HEK293 (cell line): ENCODE results near the gene JUP.

ENCODE experiments used
- CTCF ChIA-PET: fragments of 350-600 bp; formaldehyde crosslinking; extraction: SDS; loops from one replicate; lab custom pipeline; 2021; ENCODE audit warnings: antibody characterized with exemption; lab: Yijun Ruan, JAX
- POLR2A ChIA-PET: fragments of 300-600 bp; formaldehyde crosslinking; extraction: SDS; loops from one replicate; lab custom pipeline; 2020; ENCODE audit warnings: antibody characterized with exemption, inconsistent platforms; lab: Yijun Ruan, JAX
- H3K27ac ChIP-seq: fragments of 200-500 bp; sonication (Bioruptor generic); 2 replicates; pipeline ENCODE4 v1.5.1; 2014; ENCODE audit warnings: low read depth, low read length, control low read depth, inconsistent platforms; ENCODE audit errors: extremely low read depth
- H3K36me3 ChIP-seq, 2 experiments: fragments of 200-500 bp in 1 of 2; sonication (Bioruptor generic) in 1 of 2; 1 replicate in 1 of 2; 2 replicates in 1 of 2; pipeline ENCODE4 v1.5.1; 2014 to 2017; ENCODE audit warnings: inconsistent platforms in 2 of 2, low read length in 2 of 2; ENCODE audit not compliant: control insufficient read depth in 2 of 2, insufficient read depth in 1 of 2
- H3K4me1 ChIP-seq: fragments of 200-500 bp; sonication (Bioruptor generic); 2 replicates; pipeline ENCODE4 v1.5.1; 2014; ENCODE audit warnings: mild to moderate bottlenecking, low read length, inconsistent platforms; ENCODE audit not compliant: control insufficient read depth, insufficient read depth
- H3K4me3 ChIP-seq: 2 replicates; pipeline ENCODE4 v1.5.1; 2011; ENCODE audit warnings: low read depth, mild to moderate bottlenecking, control low read depth, low read length, moderate library complexity
- H3K9me3 ChIP-seq: fragments of 200-500 bp; sonication (Bioruptor generic); 2 replicates; pipeline ENCODE4 v1.5.1; 2014; ENCODE audit warnings: low read depth, low read length, inconsistent platforms; ENCODE audit not compliant: control insufficient read depth, insufficient read depth
- GFI1B ChIP-seq: fragments of 450-650 bp; formaldehyde crosslinking; IDR thresholded peaks from 2 replicates; pipeline ENCODE4 v1.5.1; 2016; ENCODE audit warnings: missing biosample characterization, missing genetic modification characterization
- GLIS1 ChIP-seq: fragments of 450-650 bp; formaldehyde crosslinking; IDR thresholded peaks from 2 replicates; pipeline ENCODE4 v1.5.1; 2016; ENCODE audit warnings: missing biosample characterization, missing genetic modification characterization
- KLF1 ChIP-seq: fragments of 450-650 bp; formaldehyde crosslinking; IDR thresholded peaks from 2 replicates; pipeline ENCODE4 v1.5.1; 2016; ENCODE audit warnings: missing biosample characterization, missing genetic modification characterization
- KLF16 ChIP-seq: fragments of 450-650 bp; formaldehyde crosslinking; IDR thresholded peaks from 2 replicates; pipeline ENCODE4 v1.5.1; 2017; ENCODE audit warnings: missing biosample characterization, missing genetic modification characterization
- PRDM1 ChIP-seq: fragments of 450-650 bp; formaldehyde crosslinking; IDR thresholded peaks from 2 replicates; pipeline ENCODE4; 2016; ENCODE audit warnings: missing biosample characterization, missing genetic modification characterization
- SP3 ChIP-seq: fragments of 450-650 bp; formaldehyde crosslinking; IDR thresholded peaks from 2 replicates; pipeline ENCODE4 v1.5.1; 2016; ENCODE audit warnings: missing biosample characterization, missing genetic modification characterization
- ZBTB11 ChIP-seq: fragments of 450-650 bp; formaldehyde crosslinking; conservative IDR thresholded peaks from 2 replicates; pipeline ENCODE4 v1.5.1; 2016; ENCODE audit warnings: low read depth, missing biosample characterization, missing genetic modification characterization
- ZNF654 ChIP-seq: fragments of 450-650 bp; formaldehyde crosslinking; IDR thresholded peaks from 2 replicates; pipeline ENCODE4 v1.5.1; 2016; ENCODE audit warnings: low read depth, missing biosample characterization, missing genetic modification characterization
- ZNF677 ChIP-seq: fragments of 450-650 bp; IDR thresholded peaks from 2 replicates; pipeline ENCODE4 v1.5.0; 2018; ENCODE audit warnings: missing biosample characterization, mild to moderate bottlenecking, missing genetic modification characterization, moderate library complexity

JUP gene

GRCh38 chr17:41718287-41718645 is 68.2 kb downstream of the JUP start (continued):
- TF ChIP-seq GLIS1 (tag by site-specific recombination) = peak; percentile 36; the same call in 1 of the 2 replicates
- no peak for TF ChIP-seq GFI1B (tag by site-specific recombination)
- TF ChIP-seq ZBTB11 (tag by site-specific recombination) = no peak

- TF ChIP-seq ZNF677 (no peak), PRDM1 (tag by site-specific recombination) (peak; percentile 77)
- POLR2A ChIA-PET = interaction anchor here (0.6 to 4.4 kb wide), 2 partner anchors 11 to 29 kb away, joined by 5 to 18 read pairs; partner anchors contain the start of gene EIF1
- Histone ChIP-seq H3K4me1 (0 out of 2 replicates have a peak, but pooled peaks cover 4% of the 10 kb centered on the region), H3K9me3 (no peaks in the 10 kb centered on the region), H3K27ac (no peak overlapping the region), H3K4me3 (no peak overlapping the region), H3K36me3 (no peaks in the 10 kb centered on the region)
- CTCF ChIA-PET = interaction anchor here (0.5 to 2.2 kb wide), 7 partner anchors 9 to 83 kb away, joined by 3 to 12 read pairs (median 5); no protein-coding TSS in a partner anchor
Observed at GRCh38 chr17:41717408-41718286, 68.9 kb downstream of the JUP start.

- H3K9me3 ChIP-seq = no peaks in the 10 kb centered on the region
- H3K27ac ChIP-seq = no peak within 1 kb of the TSS
- H3K4me3 ChIP-seq = no peak within 1 kb of the TSS
- no peaks in the 10 kb centered on the region for H3K36me3 ChIP-seq
- ChIA-PET CTCF (interaction anchor here (0.6 to 9.8 kb wide), 4 partner anchors 9 to 254 kb away, joined by 3 to 103 read pairs (median 3); no protein-coding TSS in a partner anchor), POLR2A (interaction anchor here (1.5 kb wide), 1 partner anchor 22 kb away, joined by 4 read pairs; no protein-coding TSS in a partner anchor)
- TF ChIP-seq KLF1 (tag by site-specific recombination) (peak; percentile 83), KLF16 (no peak), ZNF654 (tag by site-specific recombination) (no peak)
- no peaks in the 10 kb centered on the region for H3K4me1 ChIP-seq
Observed at GRCh38 chr17:41711669-41712400, 74.7 kb downstream of the JUP start, which contains the start of gene GAST. Gene GAST, plus strand, starts transcription at chr17:41712331. Its CDS starts 3,106 bp downstream, at chr17:41715437.

- Histone ChIP-seq H3K27ac (no peak overlapping the region), H3K4me3 (no peak overlapping the region), H3K9me3 (no peaks in the 10 kb centered on the region), H3K4me1 (no peaks in the 10 kb centered on the region), H3K36me3 (no peaks in the 10 kb centered on the region)
- CTCF ChIA-PET = interaction anchor here (1.2 to 9.8 kb wide), 2 partner anchors 16 to 86 kb away, joined by 5 to 103 read pairs; partner anchors contain the start of gene KRT17
- POLR2A ChIA-PET = interaction anchor here (1.5 to 3.5 kb wide), 3 partner anchors 21 to 22 kb away, joined by 3 to 24 read pairs (median 4); partner anchors contain the start of gene EIF1
- no peak for TF ChIP-seq SP3 (tag by site-specific recombination)
Observed at GRCh38 chr17:41710472-41711090, 75.9 kb downstream of the JUP start.
